ENCODE data around the gene GPR108.

GRCh38 chr19:6766357-6767080, 29.1 kb upstream of the GPR108 start:
- TF ChIP-seq, protein P1, sequence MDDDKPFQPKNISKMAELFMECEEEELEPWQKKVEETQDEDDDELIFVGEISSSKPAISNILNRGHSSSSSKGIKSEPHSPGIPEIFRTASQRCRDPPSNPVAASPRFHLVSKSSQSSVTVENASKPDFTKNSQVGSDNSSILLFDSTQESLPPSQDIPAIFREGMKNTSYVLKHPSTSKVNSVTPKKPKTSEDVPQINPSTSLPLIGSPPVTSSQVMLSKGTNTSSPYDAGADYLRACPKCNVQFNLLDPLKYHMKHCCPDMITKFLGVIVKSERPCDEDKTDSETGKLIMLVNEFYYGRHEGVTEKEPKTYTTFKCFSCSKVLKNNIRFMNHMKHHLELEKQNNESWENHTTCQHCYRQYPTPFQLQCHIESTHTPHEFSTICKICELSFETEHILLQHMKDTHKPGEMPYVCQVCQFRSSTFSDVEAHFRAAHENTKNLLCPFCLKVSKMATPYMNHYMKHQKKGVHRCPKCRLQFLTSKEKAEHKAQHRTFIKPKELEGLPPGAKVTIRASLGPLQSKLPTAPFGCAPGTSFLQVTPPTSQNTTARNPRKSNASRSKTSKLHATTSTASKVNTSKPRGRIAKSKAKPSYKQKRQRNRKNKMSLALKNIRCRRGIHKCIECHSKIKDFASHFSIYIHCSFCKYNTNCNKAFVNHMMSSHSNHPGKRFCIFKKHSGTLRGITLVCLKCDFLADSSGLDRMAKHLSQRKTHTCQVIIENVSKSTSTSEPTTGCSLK (tag by site-specific recombination; IDR thresholded peaks at IDR 0.05): no peak
- no peak for TF ChIP-seq TCF7L2 (IDR thresholded peaks at IDR 0.05; ENCODE audit: borderline replicate concordance, low read depth, low read length)
- no peak for TF ChIP-seq ZNF138 (tag by site-specific recombination; IDR thresholded peaks at IDR 0.05; ENCODE audit: borderline replicate concordance)
- TF ChIP-seq TRIM28 (IDR thresholded peaks at IDR 0.05; ENCODE audit: borderline replicate concordance, low read length): no peak
- TF ChIP-seq BCL11B (tag by site-specific recombination; IDR thresholded peaks at IDR 0.05; ENCODE audit: low read depth): no peak
- TF ChIP-seq ZNF558 (tag by site-specific recombination; IDR thresholded peaks at IDR 0.05): no peak
- TF ChIP-seq CTCF (tag by site-specific recombination; IDR thresholded peaks at IDR 0.05): no peak
- TF ChIP-seq ZNF776 (tag by site-specific recombination; IDR thresholded peaks at IDR 0.05; ENCODE audit: borderline replicate concordance): no peak
- no peak for TF ChIP-seq ZNF529 (tag by site-specific recombination; IDR thresholded peaks at IDR 0.05; ENCODE audit: insufficient replicate concordance)
- TF ChIP-seq ZNF19 (tag by site-specific recombination; IDR thresholded peaks at IDR 0.05; ENCODE audit: low read depth): no peak
- TF ChIP-seq KLF17 (tag by site-specific recombination; IDR thresholded peaks at IDR 0.05): no peak
- no peak for TF ChIP-seq ZBTB20 (tag by site-specific recombination; IDR thresholded peaks at IDR 0.05)
- TF ChIP-seq, protein P2, sequence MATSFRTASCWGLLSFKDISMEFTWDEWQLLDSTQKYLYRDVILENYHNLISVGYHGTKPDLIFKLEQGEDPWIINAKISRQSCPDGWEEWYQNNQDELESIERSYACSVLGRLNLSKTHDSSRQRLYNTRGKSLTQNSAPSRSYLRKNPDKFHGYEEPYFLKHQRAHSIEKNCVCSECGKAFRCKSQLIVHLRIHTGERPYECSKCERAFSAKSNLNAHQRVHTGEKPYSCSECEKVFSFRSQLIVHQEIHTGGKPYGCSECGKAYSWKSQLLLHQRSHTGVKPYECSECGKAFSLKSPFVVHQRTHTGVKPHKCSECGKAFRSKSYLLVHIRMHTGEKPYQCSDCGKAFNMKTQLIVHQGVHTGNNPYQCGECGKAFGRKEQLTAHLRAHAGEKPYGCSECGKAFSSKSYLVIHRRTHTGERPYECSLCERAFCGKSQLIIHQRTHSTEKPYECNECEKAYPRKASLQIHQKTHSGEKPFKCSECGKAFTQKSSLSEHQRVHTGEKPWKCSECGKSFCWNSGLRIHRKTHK (tag by site-specific recombination; IDR thresholded peaks at IDR 0.05): no peak

All from HEK293 (cell line).